ENCODE data around the gene RPS27. TPM values are rescaled to one million over a fixed set of nuclear protein-coding genes. Genes with fewer than 3 reads are reported as not detected.
A peak's percentile ranks its signal among the peaks of the same experiment; 100 is the strongest.

Gene RPS27
- total RNA-seq, 2 donors from 2014 or later = 538 to 734 TPM

GRCh38 chr1:153968000-153968363 lies 22.6 kb upstream of the RPS27 start:
- Histone ChIP-seq H3K27me3 (no peaks in the 10 kb centered on the region), H3K9me3 (no peaks in the 10 kb centered on the region), H3K27ac (peak overlapping the region; percentile 67 to 92 (median 90)), H3K4me1 (peaks cover 39% of the 10 kb centered on the region), H3K36me3 (replicated peaks in 1 of 2; ENCODE audit: insufficient read depth in 1 of 2, low read depth in 2 of 2) (no peaks in the 10 kb centered on the region), H3K4me3 (peak overlapping the region; percentile 11 to 54)
- 0 to 2% methylated on average over 8 of the region's 8 CpGs for WGBS, 2 donors
- intact Hi-C loops (cut with DNase I) = no loop called here
- TF ChIP-seq POLR2A (IDR thresholded peaks at IDR 0.05) = no peak
- TF ChIP-seq CTCF (IDR thresholded peaks at IDR 0.05) = no peak
- ATAC-seq = peak; percentile 24
- DNase-seq = peak; percentile 77 to 87 (median 80)

- Histone ChIP-seq H3K27ac (peak overlapping the region; percentile 67 to 92 (median 90)), H3K27me3 (no peaks in the 10 kb centered on the region), H3K36me3 (replicated peaks in 1 of 2; ENCODE audit: insufficient read depth in 1 of 2, low read depth in 2 of 2) (no peaks in the 10 kb centered on the region), H3K4me3 (no peak overlapping the region), H3K4me1 (peaks cover 39% of the 10 kb centered on the region), H3K9me3 (no peaks in the 10 kb centered on the region)
- TF ChIP-seq CTCF (IDR thresholded peaks at IDR 0.05) (no peak), POLR2A (IDR thresholded peaks at IDR 0.05) (no peak)
- intact Hi-C loops (cut with DNase I) = no loop called here
- 1 to 11% methylated on average over 13 of the region's 13 CpGs for WGBS, 2 donors
- ATAC-seq = no peak
- no peak for DNase-seq
Observed at GRCh38 chr1:153968408-153968807, 22.2 kb upstream of the RPS27 start.

- no peak for TF ChIP-seq CTCF (IDR thresholded peaks at IDR 0.05)
- TF ChIP-seq POLR2A (IDR thresholded peaks at IDR 0.05) = no peak
- Histone ChIP-seq H3K4me3 (no peak overlapping the region), H3K9me3 (no peaks in the 10 kb centered on the region), H3K4me1 (peaks cover 36% of the 10 kb centered on the region), H3K36me3 (replicated peaks in 1 of 2; ENCODE audit: insufficient read depth in 1 of 2, low read depth in 2 of 2) (peaks cover 0 to 3% of the 10 kb centered on the region in 2 donors), H3K27ac (peak overlapping the region in 3 of 4 donors; percentile 89 to 92 (median 91)), H3K27me3 (no peaks in the 10 kb centered on the region)
- DNase-seq = no peak
- intact Hi-C loops (cut with DNase I) = no loop called here
- no peak for ATAC-seq
- 93% methylated on average over 2 of the region's 2 CpGs; no CpG with 5 or more reads in 1 of the 2 donors for WGBS, 2 donors
Observed at GRCh38 chr1:153968972-153969371, 21.6 kb upstream of the RPS27 start.

GRCh38 chr1:153970346-153970745 lies 20.2 kb upstream of the RPS27 start:
- 36 to 48% methylated on average over 2 of the region's 2 CpGs for WGBS, 2 donors
- no peak for DNase-seq

More at GRCh38 chr1:153970346-153970745, 20.2 kb upstream of the RPS27 start:
- Histone ChIP-seq H3K9me3 (no peaks in the 10 kb centered on the region), H3K27ac (no peak overlapping the region), H3K4me1 (peaks cover 28% of the 10 kb centered on the region), H3K36me3 (replicated peaks in 1 of 2; ENCODE audit: insufficient read depth in 1 of 2, low read depth in 2 of 2) (peaks cover 7 to 10% of the 10 kb centered on the region in 2 donors), H3K4me3 (no peak overlapping the region), H3K27me3 (no peaks in the 10 kb centered on the region)
- TF ChIP-seq CTCF (IDR thresholded peaks at IDR 0.05) (no peak), POLR2A (IDR thresholded peaks at IDR 0.05) (no peak)
- ATAC-seq = no peak
- intact Hi-C loops (cut with DNase I) = no loop called here
